Calu3 (cell line): ENCODE measurements around the gene MYBPHL. TPM values are rescaled to one million over a fixed set of nuclear protein-coding genes. Genes with fewer than 3 reads are reported as not detected.

Source experiments
- BruUV-seq: library from RNA; stranded (reverse); fragments of 400-500 nt; replicated peaks from 2 replicates; lab custom pipeline; 2021; lab: Mats Ljungman, UMichigan
- CTCF ChIA-PET: fragments of 300-600 bp; sonication (Branson Sonifier 250); formaldehyde crosslinking; loops from one replicate; lab custom pipeline; 2022; ENCODE audit warnings: antibody characterized with exemption; lab: Charles Lee
- DNase-seq: peaks from one replicate; pipeline ENCODE4 v3.0.0; 2022
- H3K27ac Mint-ChIP-seq: one replicate; pipeline ENCODE4 v1.8.0; 2022; ENCODE audit warnings: mixed read lengths; ENCODE audit not compliant: unreplicated experiment
- H3K27me3 Mint-ChIP-seq: one replicate; pipeline ENCODE4 v1.8.0; 2022; ENCODE audit warnings: mixed read lengths; ENCODE audit not compliant: unreplicated experiment
- H3K36me3 Mint-ChIP-seq: one replicate; pipeline ENCODE4 v1.8.0; 2022; ENCODE audit warnings: mild to moderate bottlenecking, moderate library complexity, mixed read lengths; ENCODE audit not compliant: insufficient read depth, unreplicated experiment
- H3K4me1 Mint-ChIP-seq: one replicate; pipeline ENCODE4 v1.8.0; 2022; ENCODE audit warnings: mild to moderate bottlenecking, low read depth, mixed read lengths; ENCODE audit not compliant: unreplicated experiment
- H3K4me3 Mint-ChIP-seq: one replicate; pipeline ENCODE4 v1.8.0; 2022; ENCODE audit warnings: mild to moderate bottlenecking, low read depth, moderate library complexity, mixed read lengths; ENCODE audit not compliant: unreplicated experiment
- H3K9me3 Mint-ChIP-seq: one replicate; pipeline ENCODE4 v1.8.0; 2022; ENCODE audit warnings: low read depth, mixed read lengths; ENCODE audit not compliant: unreplicated experiment
- intact Hi-C: fragments of 100-400 bp; cut with micrococcal nuclease; formaldehyde crosslinking; loops from one replicate; pipeline ENCODE4 v1.10.0; 2022; ENCODE audit not compliant: unreplicated experiment
- total RNA-seq: library from RNA; stranded (reverse); gene quantifications from 2 replicates; pipeline ENCODE4 v1.2.3, GENCODE V29; 2022
- TF ChIP-seq, protein P1 (sequence below): fragments of 200-600 bp; IDR thresholded peaks from one replicate; pipeline ENCODE4 v1.8.0; 2022; ENCODE audit warnings: antibody characterized with exemption; ENCODE audit not compliant: unreplicated experiment

The MYBPHL gene
- total RNA-seq, 1 experiment from 2014 or later, result not detected

DNA sequence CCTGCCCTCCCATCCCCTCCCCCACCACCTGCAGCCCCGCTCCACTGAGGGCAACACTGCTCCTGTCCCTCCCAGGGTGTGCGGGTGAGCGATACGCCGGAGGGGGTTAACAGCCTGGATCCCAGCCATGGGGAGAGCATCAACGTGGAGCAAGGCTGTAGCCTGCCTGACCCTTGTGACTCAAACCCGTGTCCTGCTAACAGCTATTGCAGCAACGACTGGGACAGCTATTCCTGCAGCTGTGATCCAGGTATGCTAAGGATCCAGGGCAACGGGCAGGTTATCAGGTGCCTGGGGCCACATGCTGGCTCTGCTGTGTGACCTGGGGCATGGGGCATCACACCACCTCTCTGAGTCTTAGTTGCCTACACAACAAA is 42.4 kb downstream of the MYBPHL start:
- BruUV-seq, result no TSS peak
- intact Hi-C loops, result no loop called here
- peaks cover 7% of the 10 kb centered on the region for H3K4me1 Mint-ChIP-seq
- H3K4me3 Mint-ChIP-seq, result no peak overlapping the region
- CTCF ChIA-PET, result interaction anchor here (0.7 kb wide), 1 partner anchor 9 kb away, joined by 4 read pairs; no protein-coding TSS in a partner anchor
- no peak overlapping the region for H3K27ac Mint-ChIP-seq
- no peaks in the 10 kb centered on the region for H3K27me3 Mint-ChIP-seq
- peaks cover 7% of the 10 kb centered on the region for H3K36me3 Mint-ChIP-seq
- peaks cover 2% of the 10 kb centered on the region for H3K9me3 Mint-ChIP-seq
- no peak for DNase-seq
- TF ChIP-seq, protein P1, sequence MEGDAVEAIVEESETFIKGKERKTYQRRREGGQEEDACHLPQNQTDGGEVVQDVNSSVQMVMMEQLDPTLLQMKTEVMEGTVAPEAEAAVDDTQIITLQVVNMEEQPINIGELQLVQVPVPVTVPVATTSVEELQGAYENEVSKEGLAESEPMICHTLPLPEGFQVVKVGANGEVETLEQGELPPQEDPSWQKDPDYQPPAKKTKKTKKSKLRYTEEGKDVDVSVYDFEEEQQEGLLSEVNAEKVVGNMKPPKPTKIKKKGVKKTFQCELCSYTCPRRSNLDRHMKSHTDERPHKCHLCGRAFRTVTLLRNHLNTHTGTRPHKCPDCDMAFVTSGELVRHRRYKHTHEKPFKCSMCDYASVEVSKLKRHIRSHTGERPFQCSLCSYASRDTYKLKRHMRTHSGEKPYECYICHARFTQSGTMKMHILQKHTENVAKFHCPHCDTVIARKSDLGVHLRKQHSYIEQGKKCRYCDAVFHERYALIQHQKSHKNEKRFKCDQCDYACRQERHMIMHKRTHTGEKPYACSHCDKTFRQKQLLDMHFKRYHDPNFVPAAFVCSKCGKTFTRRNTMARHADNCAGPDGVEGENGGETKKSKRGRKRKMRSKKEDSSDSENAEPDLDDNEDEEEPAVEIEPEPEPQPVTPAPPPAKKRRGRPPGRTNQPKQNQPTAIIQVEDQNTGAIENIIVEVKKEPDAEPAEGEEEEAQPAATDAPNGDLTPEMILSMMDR, result no peak

DNA sequence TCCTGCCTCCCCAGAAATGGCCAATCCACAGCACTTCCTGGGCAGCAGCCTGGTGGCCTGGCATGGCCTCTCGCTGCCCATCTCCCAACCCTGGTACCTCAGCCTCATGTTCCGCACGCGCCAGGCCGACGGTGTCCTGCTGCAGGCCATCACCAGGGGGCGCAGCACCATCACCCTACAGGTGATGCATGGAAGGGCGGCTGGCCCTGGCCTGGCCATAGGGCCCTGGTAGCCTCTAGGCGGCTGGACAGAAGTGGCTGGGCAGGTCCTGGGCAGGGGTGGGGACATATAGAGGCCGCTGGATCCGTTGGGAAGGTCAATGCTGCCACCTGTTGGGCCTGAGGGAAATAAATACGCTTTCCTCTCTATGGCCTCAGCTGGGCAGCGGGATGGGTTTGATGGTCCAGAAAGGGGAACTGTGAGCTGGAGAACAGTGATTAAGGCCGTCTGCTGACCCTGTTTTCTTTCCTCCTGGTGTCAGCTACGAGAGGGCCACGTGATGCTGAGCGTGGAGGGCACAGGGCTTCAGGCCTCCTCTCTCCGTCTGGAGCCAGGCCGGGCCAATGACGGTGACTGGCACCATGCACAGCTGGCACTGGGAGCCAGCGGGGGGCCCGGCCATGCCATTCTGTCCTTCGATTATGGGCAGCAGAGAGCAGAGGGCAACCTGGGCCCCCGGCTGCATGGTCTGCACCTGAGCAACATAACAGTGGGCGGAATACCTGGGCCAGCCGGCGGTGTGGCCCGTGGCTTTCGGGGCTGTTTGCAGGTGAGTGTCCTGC is 43.0 kb downstream of the MYBPHL start:
- H3K9me3 Mint-ChIP-seq, result peaks cover 2% of the 10 kb centered on the region
- TF ChIP-seq, protein P1, result peak; percentile 95
- peaks cover 7% of the 10 kb centered on the region for H3K4me1 Mint-ChIP-seq
- no peak overlapping the region for H3K4me3 Mint-ChIP-seq
- no peak overlapping the region for H3K27ac Mint-ChIP-seq
- H3K36me3 Mint-ChIP-seq, result peaks cover 7% of the 10 kb centered on the region
- BruUV-seq, result no TSS peak
- H3K27me3 Mint-ChIP-seq, result no peaks in the 10 kb centered on the region
- intact Hi-C loops, result loop anchor here (1.0 kb wide), 1 partner anchor 136 kb away; no protein-coding TSS in a partner anchor
- peak; percentile 94 for DNase-seq
- CTCF ChIA-PET, result interaction anchor here (0.7 kb wide), 1 partner anchor 10 kb away, joined by 4 read pairs; no protein-coding TSS in a partner anchor

GRCh38 chr1:109263234-109263596 is 43.6 kb downstream of the MYBPHL start:
- no peaks in the 10 kb centered on the region for H3K27me3 Mint-ChIP-seq
- CTCF ChIA-PET, result no interaction called here
- no peak overlapping the region for H3K4me3 Mint-ChIP-seq
- no peak for DNase-seq
- intact Hi-C loops, result loop anchor here (1.0 kb wide), 1 partner anchor 136 kb away; no protein-coding TSS in a partner anchor
- peaks cover 7% of the 10 kb centered on the region for H3K4me1 Mint-ChIP-seq
- TF ChIP-seq, protein P1, result no peak
- BruUV-seq, result no TSS peak
- H3K36me3 Mint-ChIP-seq, result peaks cover 3% of the 10 kb centered on the region
- H3K27ac Mint-ChIP-seq, result no peak overlapping the region
- peaks cover 2% of the 10 kb centered on the region for H3K9me3 Mint-ChIP-seq

GRCh38 chr1:109262231-109263055 is 44.4 kb downstream of the MYBPHL start:
- no peak for DNase-seq
- Mint-ChIP-seq H3K27ac (no peak overlapping the region), H3K27me3 (no peaks in the 10 kb centered on the region), H3K4me3 (no peak overlapping the region), H3K9me3 (no peaks in the 10 kb centered on the region), H3K36me3 (peaks cover 5% of the 10 kb centered on the region), H3K4me1 (peaks cover 7% of the 10 kb centered on the region)
- TF ChIP-seq, protein P1, result no peak
- intact Hi-C loops, result loop anchor here (1.0 kb wide), 1 partner anchor 137 kb away; no protein-coding TSS in a partner anchor
- CTCF ChIA-PET, result no interaction called here
- BruUV-seq, result no TSS peak
